ENCODE data around the gene BMPR1A. TPM values are rescaled to one million over a fixed set of nuclear protein-coding genes. Genes with fewer than 3 reads are reported as not detected.

Gene BMPR1A
- total and polyA plus RNA-seq, 2 of the 13 experiments (the other 11 are each of a cell fraction or from before 2014, with no cell fraction given), result 17.8 to 44.2 TPM

- Histone ChIP-seq H3K36me3 (replicated peaks in 1 of 2; ENCODE audit: control insufficient read depth in 1 of 2, insufficient read depth in 2 of 2, low read length in 2 of 2) (no peaks in the 10 kb centered on the region), H3K27ac (ENCODE audit: extremely low read length, insufficient read depth, low read length) (no peak overlapping the region), H3K9me3 (ENCODE audit: low read length) (no peaks in the 10 kb centered on the region), H2AFZ (ENCODE audit: low read length) (no peak overlapping the region), H3K79me2 (ENCODE audit: insufficient read depth, low read length) (no peaks in the 10 kb centered on the region), H3K4me1 (ENCODE audit: insufficient read depth, low read length) (peaks cover 33% of the 10 kb centered on the region), H3K27me3 (ENCODE audit: control insufficient read depth in 1 of 2, insufficient read depth in 2 of 2, low read length in 2 of 2) (peaks cover 0 to 4% of the 10 kb centered on the region in 2 experiments; a peak in 1 of 5 replicates), H3K4me2 (ENCODE audit: low read depth, low read length) (no peak overlapping the region), H3K4me3 (replicated peaks in 1 of 3; ENCODE audit: insufficient read depth in 1 of 3, low read depth in 2 of 3, low read length in 3 of 3) (no peak overlapping the region), H4K20me1 (ENCODE audit: insufficient read depth, low read length) (no peaks in the 10 kb centered on the region), H3K9ac (ENCODE audit: insufficient read depth, low read depth, low read length) (no peak overlapping the region)
- DNase-seq (ENCODE audit: low spot score) (no peak), FAIRE-seq (no peak), ATAC-seq (no peak)
- BruUV-seq (replicated peaks), result no TSS peak
- TF ChIP-seq MEIS2 (CRISPR knock-in tag; IDR thresholded peaks at IDR 0.05), result no peak
- no peak for TF ChIP-seq STAT5B (CRISPR knock-in tag; IDR thresholded peaks at IDR 0.05)
- TF ChIP-seq ZC3H4 (CRISPR knock-in tag; IDR thresholded peaks at IDR 0.05; ENCODE audit: borderline replicate concordance), result no peak
- no peak for TF ChIP-seq GATAD1 (CRISPR knock-in tag; IDR thresholded peaks at IDR 0.05)
- no peak for TF ChIP-seq E2F2 (CRISPR knock-in tag; IDR thresholded peaks at IDR 0.05; ENCODE audit: borderline replicate concordance)
- TF ChIP-seq FOSL1 (CRISPR knock-in tag; IDR thresholded peaks at IDR 0.05; ENCODE audit: borderline replicate concordance), result no peak
- TF ChIP-seq ZNF777 (CRISPR knock-in tag; IDR thresholded peaks at IDR 0.05), result no peak
- no peak for TF ChIP-seq ZNF672 (CRISPR knock-in tag; IDR thresholded peaks at IDR 0.05)
- no peak for TF ChIP-seq ARNT (IDR thresholded peaks at IDR 0.05)
- TF ChIP-seq REST (IDR thresholded peaks at IDR 0.05; ENCODE audit: borderline replicate concordance in 1 of 2, low read depth in 1 of 2, low read length in 2 of 2), result no peak
- no peak for TF ChIP-seq TOPORS (CRISPR knock-in tag; IDR thresholded peaks at IDR 0.05)
- in situ Hi-C loops (cut with HindIII; ENCODE audit: extremely low pct_ligation_motif_present, low pct_unique_long_range_greater_than_20kb), result no loop called here
- POLR2A ChIA-PET, result no interaction called here
- intact Hi-C loops (cut with micrococcal nuclease; ENCODE audit: unreplicated experiment), result no loop called here
- CTCF ChIA-PET (ENCODE audit: low intra/inter-chr PET ratio, low total read pairs), result no interaction called here
- WGBS (ENCODE audit: low lambda C conversion rate), result 99% methylated on average over 6 of the region's 6 CpGs
These were observed 32.0 kb upstream of the BMPR1A start for GRCh38 chr10:86724445-86724844.

Measured in HepG2 (cell line).